Camera-type eye (tissue), 1 donor: ENCODE results near the gene PWP2. TPM values are rescaled to one million over a fixed set of nuclear protein-coding genes. Genes with fewer than 3 reads are reported as not detected.

Source experiments
- total RNA-seq: library from RNA; depleted of rRNA; stranded (reverse); fragments of >200 nt; gene quantifications from one replicate; pipeline ENCODE4 v1.2.3, GENCODE V29; 2014

The PWP2 gene
- 13.7 TPM for total RNA-seq

DNA sequence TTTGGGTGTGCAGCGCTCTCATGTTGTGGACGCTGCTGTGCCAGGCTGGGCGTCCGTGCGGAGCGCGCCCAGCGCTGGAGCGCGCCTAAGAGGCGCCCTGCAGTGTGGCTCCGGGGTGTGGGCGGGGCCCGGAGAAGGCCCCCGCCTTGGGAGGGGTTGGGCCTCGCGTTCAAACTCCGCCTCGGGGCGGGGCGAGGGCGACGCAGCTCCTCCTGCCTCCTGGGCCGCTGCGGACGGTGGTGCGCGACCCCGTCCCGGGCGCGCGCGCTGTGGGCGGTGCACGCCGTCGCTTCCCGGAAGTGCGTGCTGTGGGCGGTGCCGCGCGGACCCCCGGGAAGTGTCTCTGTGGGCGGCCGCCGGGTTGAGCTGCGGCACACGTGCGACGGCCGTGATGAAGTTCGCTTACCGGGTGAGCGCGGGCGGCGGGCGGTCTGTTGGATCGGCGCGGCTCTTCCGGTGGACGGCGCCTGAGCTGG, at the start of gene PWP2:
TSS of gene PWP2 (plus strand) at position 374 of the 476 bp plus-strand sequence. CDS start at position 392, 18 bp downstream.

Other genes starting within 250 kb of the PWP2 start
- gene AGPAT3, start 242.2 kb upstream of the PWP2 start, total RNA-seq, result 74.8 TPM
- gene TRAPPC10, start 95.1 kb upstream of the PWP2 start, total RNA-seq, result 33.6 TPM
- gene GATD3, start 26.3 kb downstream of the PWP2 start, total RNA-seq, result 46.9 TPM
- 1.6 TPM for gene ICOSLG, start 133.5 kb downstream of the PWP2 start, total RNA-seq
- 0.27 TPM for gene DNMT3L, start 154.5 kb downstream of the PWP2 start, total RNA-seq
- gene AIRE, start 178.5 kb downstream of the PWP2 start, total RNA-seq, result 0.27 TPM
- 162 TPM for gene PFKL, start 192.7 kb downstream of the PWP2 start, total RNA-seq
- gene CFAP410, start 232.0 kb downstream of the PWP2 start, total RNA-seq, result 25.6 TPM
- 3.0 TPM for gene TRPM2, start 246.2 kb downstream of the PWP2 start, total RNA-seq